ENCODE data around the gene ADAM12.

GRCh38 chr10:126090911-126091728, 297.2 kb downstream of the ADAM12 start:
- TF ChIP-seq CTCF (conservative IDR thresholded peaks at IDR 0.05; ENCODE audit: low read length) (no peak), EZH2phosphoT487 (IDR thresholded peaks at IDR 0.05; ENCODE audit: borderline replicate concordance) (no peak)

Data from Loucy (cell line).